GM03348 (cell line): ENCODE measurements around the gene SLC29A2.
"Not testable (repeated sequence)": the region's sequence is repeated elsewhere in the genome, so short reads cannot be mapped to it uniquely, and the experiment has no call there.

Source experiments
- DNase-seq: peaks from one replicate; pipeline ENCODE4 v3.0.0; 2012; ENCODE audit warnings: low spot score

The SLC29A2 gene

GRCh38 chr11:66333896-66334604 is 37.5 kb downstream of the SLC29A2 start:
- no peak for DNase-seq

- DNase-seq, result no peak
Observed at GRCh38 chr11:66333220-66333877, 38.2 kb downstream of the SLC29A2 start.

DNA sequence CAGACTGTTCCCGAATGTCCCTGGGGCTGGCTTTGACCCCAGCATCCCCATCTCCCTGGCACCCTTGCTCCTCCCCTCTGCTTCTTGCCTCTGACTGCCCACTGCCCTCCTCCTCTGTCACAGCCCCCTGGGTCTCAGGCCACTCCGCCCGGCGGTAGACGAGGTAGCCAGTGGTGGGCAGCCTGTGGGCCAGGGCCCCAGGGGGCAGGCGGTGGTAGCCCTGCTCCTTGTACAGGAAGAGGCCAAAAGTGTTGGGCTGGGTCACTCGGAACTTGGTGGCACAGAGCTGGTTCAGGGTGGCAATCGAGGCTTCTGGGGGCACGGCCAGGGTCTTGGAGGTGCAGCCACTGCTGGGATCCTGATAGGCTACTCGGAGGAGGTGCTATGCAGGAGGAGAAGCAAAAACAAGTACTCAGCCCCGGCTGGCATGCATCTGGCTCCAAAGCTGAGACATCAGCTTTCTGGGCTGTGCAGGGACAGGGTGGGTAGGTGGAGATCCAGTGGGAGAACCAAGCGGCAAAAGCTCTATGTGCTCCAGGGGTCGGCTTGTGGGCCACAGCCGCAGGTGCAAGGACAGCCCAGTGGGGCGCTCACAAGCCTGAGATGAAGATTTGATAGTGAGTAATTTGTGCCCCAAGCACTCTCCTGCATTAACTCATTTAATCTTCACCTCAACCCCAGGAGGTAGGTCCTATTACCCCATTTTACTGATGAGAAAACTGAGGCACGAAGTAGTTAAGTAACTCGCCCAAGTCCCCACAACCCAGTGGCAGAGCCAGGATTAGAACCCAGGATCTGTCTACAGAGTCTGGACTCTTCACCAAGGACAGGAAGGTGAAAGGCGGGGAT is 39.0 kb downstream of the SLC29A2 start:
- no peak for DNase-seq

DNA sequence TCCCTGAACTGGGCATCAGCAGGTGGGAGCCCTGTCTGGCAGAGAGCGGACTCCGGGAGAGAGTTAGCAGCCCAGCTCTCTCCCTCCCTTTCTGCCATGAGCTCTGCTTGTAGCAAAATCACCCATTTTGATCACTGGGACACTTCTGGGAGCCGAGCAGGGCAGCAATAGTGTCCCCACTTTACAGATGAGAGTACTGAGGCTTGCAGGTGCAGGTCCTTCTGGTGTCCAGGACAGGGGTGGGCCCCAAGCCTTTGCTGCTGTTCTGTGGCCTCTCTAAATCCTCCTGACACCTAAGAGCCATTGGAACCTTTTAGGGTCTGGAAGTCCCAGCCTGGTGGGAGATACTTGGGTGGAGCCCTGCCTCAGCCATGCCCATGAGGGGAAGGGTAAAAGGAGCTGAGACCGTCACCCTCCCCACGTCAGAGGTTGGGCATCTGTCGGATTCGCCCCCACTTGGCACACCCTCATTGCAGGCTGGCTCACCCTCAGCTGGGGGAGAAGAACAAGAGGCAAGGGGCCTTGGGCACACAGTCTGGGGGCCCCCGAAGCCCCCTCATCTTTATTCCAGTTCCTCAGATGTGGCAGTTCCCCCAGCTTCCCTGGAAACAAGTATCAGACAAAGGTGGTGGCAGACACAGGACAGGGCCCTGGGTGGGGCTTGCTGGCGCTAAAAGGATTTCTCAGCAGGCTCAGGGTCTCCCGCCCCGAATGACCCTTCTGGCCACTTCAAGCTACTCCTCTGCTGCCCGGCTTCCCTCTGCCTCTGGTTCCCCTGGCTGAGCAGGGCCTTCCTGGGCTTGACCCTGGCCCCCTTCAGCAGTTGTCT is 39.8 kb downstream of the SLC29A2 start:
- DNase-seq, result no peak

DNA sequence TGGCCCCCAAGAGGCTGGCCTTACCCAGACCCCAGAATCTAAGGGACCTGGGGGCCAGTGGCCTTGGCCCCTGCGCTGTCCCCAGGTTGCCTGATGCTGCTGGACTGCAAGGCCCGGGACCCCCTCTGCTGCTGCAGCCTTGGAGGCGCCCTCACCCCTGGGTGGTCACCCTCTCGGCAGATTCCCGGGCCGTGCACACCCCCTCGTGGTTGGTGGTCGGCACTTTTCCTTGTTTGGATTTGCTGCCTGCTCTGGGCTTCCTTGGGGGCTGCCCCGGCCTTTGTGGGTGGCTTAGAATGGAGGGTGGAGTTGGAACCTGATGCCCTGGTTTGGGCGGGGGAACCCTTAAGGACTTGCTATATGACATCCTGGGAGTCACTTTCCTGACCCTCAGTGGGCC is 40.6 kb downstream of the SLC29A2 start:
- no peak for DNase-seq

GRCh38 chr11:66329165-66329673 is 42.3 kb downstream of the SLC29A2 start:
- no peak for DNase-seq

DNA sequence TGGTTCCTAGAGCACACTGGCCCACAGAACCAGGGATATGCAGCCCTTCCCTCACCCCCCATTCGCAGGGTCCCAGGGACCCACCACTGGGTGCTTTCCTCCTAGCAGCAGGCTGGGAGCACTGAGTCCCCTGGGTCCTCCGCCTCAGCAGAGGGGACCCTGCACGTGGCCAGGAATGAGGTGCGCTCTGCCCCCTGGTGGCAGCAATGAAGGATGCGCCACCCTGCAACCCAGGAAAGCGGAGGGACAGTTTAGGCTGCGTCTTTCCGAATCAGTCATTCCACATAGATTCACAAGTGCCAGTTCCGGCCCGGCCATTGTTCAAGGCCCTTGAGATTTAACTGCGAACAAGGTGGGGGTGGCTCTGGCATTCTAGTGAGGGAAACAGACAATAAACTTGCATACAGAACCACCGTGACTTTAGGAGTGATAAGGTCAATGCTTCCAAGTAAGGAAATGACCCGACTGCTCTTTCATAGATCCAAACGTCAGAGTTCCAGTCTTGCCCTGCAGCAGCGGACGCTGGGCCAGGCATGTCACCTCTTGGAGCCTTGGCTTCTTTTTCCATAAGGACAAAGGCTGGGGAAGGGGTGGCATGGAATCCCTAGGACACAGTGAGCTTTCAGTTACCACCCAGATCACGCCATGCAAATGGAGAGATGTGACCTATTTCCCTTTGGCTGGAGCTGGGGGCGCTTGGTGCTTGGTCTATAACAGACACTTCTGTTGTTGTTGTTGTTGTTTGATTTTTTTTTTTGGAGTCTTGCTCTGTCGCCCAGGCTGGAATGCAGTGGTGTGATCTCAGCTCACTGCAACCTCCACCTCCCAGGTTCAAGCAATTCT is 43.0 kb downstream of the SLC29A2 start:
- peak; percentile 86 for DNase-seq

DNA sequence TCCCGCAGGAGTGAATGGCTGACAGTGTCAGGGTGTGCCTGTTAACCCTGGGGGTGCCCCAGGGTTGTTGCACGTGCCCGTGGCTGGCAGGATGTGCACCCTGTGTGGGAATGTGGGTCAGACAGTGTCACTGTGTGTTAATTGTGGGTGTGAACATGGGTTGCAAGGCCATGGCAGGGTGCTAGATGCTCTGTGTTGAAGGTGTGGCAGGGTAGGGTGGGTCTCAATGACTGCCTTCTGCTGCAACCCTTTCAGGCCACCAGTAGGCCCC is 43.6 kb downstream of the SLC29A2 start:
- no peak for DNase-seq

GRCh38 chr11:66327171-66328030 is 44.2 kb downstream of the SLC29A2 start:
- peak; percentile 78 for DNase-seq

GRCh38 chr11:66326261-66327111 is 45.1 kb downstream of the SLC29A2 start:
- DNase-seq, result peak; percentile 68

DNA sequence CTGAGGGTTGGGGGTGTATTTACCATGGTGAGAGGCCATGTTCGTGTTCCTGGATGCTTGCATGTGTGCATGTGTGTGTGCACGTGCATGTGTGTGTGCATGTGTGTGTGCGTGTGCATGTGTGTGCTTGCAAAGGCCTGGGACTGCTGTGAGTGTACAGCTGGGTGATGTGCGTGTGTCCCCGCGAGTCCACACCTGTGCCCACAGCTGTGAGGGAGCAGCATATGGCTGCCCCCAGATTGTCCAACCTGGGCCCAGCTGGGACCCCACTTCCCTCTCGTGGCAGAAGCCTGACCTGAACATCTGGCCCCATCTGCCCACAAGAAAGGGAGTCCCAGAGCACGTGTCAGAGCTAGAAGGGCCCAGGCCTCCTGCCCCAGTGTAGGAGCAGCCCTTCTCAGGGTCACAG is 46.3 kb downstream of the SLC29A2 start:
- DNase-seq, result no peak

- peak; percentile 54 for DNase-seq
Observed at GRCh38 chr11:66324664-66325063, 46.9 kb downstream of the SLC29A2 start.

DNA sequence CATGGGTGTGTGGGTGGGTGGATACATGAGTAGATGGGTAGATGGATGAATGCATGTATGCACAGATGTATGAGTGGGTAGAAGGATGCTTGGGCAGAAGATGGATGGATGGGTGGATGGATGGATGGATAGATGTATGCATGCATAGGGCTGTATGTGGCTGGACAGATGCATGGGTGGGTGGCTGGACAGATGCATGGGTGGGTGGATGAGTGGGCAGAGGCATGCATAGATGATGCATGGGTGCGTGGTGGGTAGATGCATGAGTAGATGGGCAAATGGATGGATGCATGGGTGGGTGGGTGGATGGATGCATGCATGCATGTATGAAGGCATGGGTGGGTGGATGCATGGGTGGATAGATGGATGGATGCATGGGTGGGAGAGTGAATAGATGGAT is 47.9 kb downstream of the SLC29A2 start:
- DNase-seq, result no peak

GRCh38 chr11:66322732-66323427 is 48.7 kb downstream of the SLC29A2 start:
- DNase-seq, result peak; percentile 76

- no peak for DNase-seq
Observed at GRCh38 chr11:66321606-66322005, 50.0 kb downstream of the SLC29A2 start.

GRCh38 chr11:66320748-66321147 is 50.8 kb downstream of the SLC29A2 start:
- not testable (repeated sequence) for DNase-seq

DNA sequence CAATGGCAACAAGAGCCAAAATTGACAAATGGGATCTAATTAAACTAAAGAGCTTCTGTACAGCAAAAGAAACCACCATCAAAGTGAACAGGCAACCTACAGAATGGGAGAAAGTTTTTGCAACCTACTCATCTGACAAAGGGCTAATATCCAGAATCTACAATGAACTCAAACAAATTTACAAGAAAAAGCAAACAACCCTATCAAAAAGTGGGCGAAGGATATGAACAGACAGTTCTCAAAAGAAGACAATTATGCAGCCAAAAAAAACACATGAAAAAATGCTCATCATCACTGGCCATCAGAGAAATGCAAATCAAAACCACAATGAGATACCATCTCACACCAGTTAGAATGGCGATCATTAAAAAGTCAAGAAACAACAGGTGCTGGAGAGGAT is 51.3 kb downstream of the SLC29A2 start:
- DNase-seq, result not testable (repeated sequence)

DNA sequence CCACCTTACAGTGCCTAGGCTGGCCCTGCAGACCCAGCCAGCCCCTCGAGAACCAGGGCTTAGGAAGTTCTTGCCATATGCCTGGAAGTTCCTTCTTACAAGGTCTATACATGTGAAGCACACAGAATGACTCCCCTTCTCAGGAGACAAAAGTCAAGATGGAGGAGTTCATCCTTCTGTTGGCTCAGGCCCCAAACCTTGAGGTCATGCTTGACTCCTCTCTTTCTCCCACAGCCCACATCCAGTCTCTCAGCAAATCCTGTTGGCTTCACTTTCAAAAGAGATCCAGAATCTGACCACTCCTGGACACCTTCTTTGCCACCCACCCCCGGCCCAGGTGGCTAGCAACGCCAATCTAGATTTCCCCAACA is 53.0 kb downstream of the SLC29A2 start:
- DNase-seq, result no peak
